Osteocyte (in vitro differentiated cells): Measurements from ENCODE around the gene TUBB1. TPM values are rescaled to one million over a fixed set of nuclear protein-coding genes. Genes with fewer than 3 reads are reported as not detected.

Experiments used
- DNase-seq: peaks from one replicate; pipeline ENCODE4 v3.0.0; 2021; ENCODE audit warnings: mixed read lengths; ENCODE audit not compliant: unreplicated experiment; ENCODE audit errors: extremely low spot score
- H3K27ac Mint-ChIP-seq: one replicate; pipeline ENCODE4 v1.8.0; 2021; ENCODE audit warnings: mild to moderate bottlenecking, mixed read lengths; ENCODE audit not compliant: unreplicated experiment
- H3K27me3 Mint-ChIP-seq: one replicate; pipeline ENCODE4 v1.8.0; 2021; ENCODE audit warnings: mixed read lengths; ENCODE audit not compliant: unreplicated experiment
- H3K36me3 Mint-ChIP-seq: one replicate; pipeline ENCODE4 v1.8.0; 2021; ENCODE audit warnings: mixed read lengths; ENCODE audit not compliant: unreplicated experiment
- H3K4me1 Mint-ChIP-seq: one replicate; pipeline ENCODE4 v1.8.0; 2021; ENCODE audit warnings: mixed read lengths; ENCODE audit not compliant: unreplicated experiment
- H3K4me3 Mint-ChIP-seq: one replicate; pipeline ENCODE4 v1.8.0; 2021; ENCODE audit warnings: mild to moderate bottlenecking, moderate library complexity, mixed read lengths; ENCODE audit not compliant: unreplicated experiment
- H3K9me3 Mint-ChIP-seq: one replicate; pipeline ENCODE4 v1.8.0; 2021; ENCODE audit warnings: mixed read lengths; ENCODE audit not compliant: unreplicated experiment
- CTCF ChIP-seq: fragments of 200-600 bp; sonication (generic); IDR thresholded peaks from 2 replicates; pipeline ENCODE4 v1.5.0; 2021; ENCODE audit warnings: antibody characterized with exemption, mild to moderate bottlenecking, moderate library complexity
- total RNA-seq: library from RNA; stranded (reverse); gene quantifications from 2 replicates; pipeline ENCODE4 v1.2.1, GENCODE V29; 2021

TUBB1 gene
- total RNA-seq, 1 donor from 2014 or later = not detected

GRCh38 chr20:59006864-59007664 lies 12.2 kb upstream of the TUBB1 start, which contains the start of gene CTSZ:
TSS of gene CTSZ (minus strand) at chr20:59007254. CDS start at chr20:59007128, 126 bp downstream.
- H3K27me3 Mint-ChIP-seq = no peaks in the 10 kb centered on the region
- peak within 1 kb of the TSS; percentile 52 for H3K27ac Mint-ChIP-seq
- DNase-seq = no peak
- H3K4me1 Mint-ChIP-seq = peaks cover 23% of the 10 kb centered on the region
- H3K36me3 Mint-ChIP-seq = no peaks in the 10 kb centered on the region
- H3K9me3 Mint-ChIP-seq = no peaks in the 10 kb centered on the region
- no peak for TF ChIP-seq CTCF
- H3K4me3 Mint-ChIP-seq = no peak within 1 kb of the TSS

GRCh38 chr20:59007665-59008511 lies 11.3 kb upstream of the TUBB1 start:
- H3K4me1 Mint-ChIP-seq = peaks cover 23% of the 10 kb centered on the region
- H3K27ac Mint-ChIP-seq = peak overlapping the region; percentile 52
- no peaks in the 10 kb centered on the region for H3K36me3 Mint-ChIP-seq
- TF ChIP-seq CTCF = no peak
- H3K27me3 Mint-ChIP-seq = no peaks in the 10 kb centered on the region
- H3K4me3 Mint-ChIP-seq = no peak overlapping the region
- no peak for DNase-seq
- H3K9me3 Mint-ChIP-seq = no peaks in the 10 kb centered on the region

GRCh38 chr20:59008715-59009336 lies 10.4 kb upstream of the TUBB1 start:
- Mint-ChIP-seq H3K4me1 (peaks cover 28% of the 10 kb centered on the region), H3K36me3 (no peaks in the 10 kb centered on the region), H3K27me3 (no peaks in the 10 kb centered on the region), H3K27ac (peak overlapping the region; percentile 38), H3K4me3 (no peak overlapping the region), H3K9me3 (no peaks in the 10 kb centered on the region)
- no peak for TF ChIP-seq CTCF
- peak; percentile 53 for DNase-seq

- Mint-ChIP-seq H3K36me3 (no peaks in the 10 kb centered on the region), H3K4me3 (no peak overlapping the region), H3K27ac (peak overlapping the region; percentile 98), H3K27me3 (no peaks in the 10 kb centered on the region), H3K9me3 (no peaks in the 10 kb centered on the region), H3K4me1 (peaks cover 36% of the 10 kb centered on the region)
- TF ChIP-seq CTCF = no peak
- DNase-seq = peak; percentile 69
Observed at GRCh38 chr20:59010321-59010994, 8.8 kb upstream of the TUBB1 start.
